Hepatocyte (in vitro differentiated cells): ENCODE measurements around the gene TRMT44. TPM values are rescaled to one million over a fixed set of nuclear protein-coding genes. Genes with fewer than 3 reads are reported as not detected.

Experiments used
- DNase-seq: peaks from one replicate; pipeline ENCODE4 v3.0.0-alpha.2; 2016; ENCODE audit warnings: low spot score
- H2AFZ ChIP-seq: fragments of 200-600 bp; sonication (generic); 2 replicates; pipeline ENCODE4 v1.6.0; 2016; ENCODE audit warnings: antibody characterized with exemption, mild to moderate bottlenecking
- H3K27ac ChIP-seq: fragments of 200-600 bp; sonication (generic); 2 replicates; pipeline ENCODE4 v1.5.1; 2016; ENCODE audit warnings: mild to moderate bottlenecking
- H3K27me3 ChIP-seq: fragments of 200-600 bp; sonication (generic); 2 replicates; pipeline ENCODE4 v1.6.1; 2016
- H3K36me3 ChIP-seq: fragments of 200-600 bp; sonication (generic); replicated peaks from 2 replicates; pipeline ENCODE4 v1.5.1; 2016; ENCODE audit warnings: low read depth; ENCODE audit not compliant: insufficient read depth
- H3K4me1 ChIP-seq: fragments of 200-600 bp; sonication (generic); 2 replicates; pipeline ENCODE4 v1.5.1; 2016; ENCODE audit warnings: mild to moderate bottlenecking, moderate library complexity; ENCODE audit not compliant: insufficient read depth
- H3K4me2 ChIP-seq: fragments of 200-600 bp; sonication (generic); 2 replicates; pipeline ENCODE4 v1.6.0; 2016
- H3K4me3 ChIP-seq: fragments of 200-600 bp; sonication (generic); 2 replicates; pipeline ENCODE4 v1.5.1; 2016; ENCODE audit warnings: mild to moderate bottlenecking
- H3K79me2 ChIP-seq: fragments of 200-600 bp; sonication (generic); 2 replicates; pipeline ENCODE4 v1.6.0; 2017; ENCODE audit warnings: mild to moderate bottlenecking
- H3K9me2 ChIP-seq: fragments of 200-600 bp; sonication (generic); replicated peaks from 2 replicates; pipeline ENCODE4 v1.6.0; 2017; ENCODE audit warnings: mild to moderate bottlenecking; ENCODE audit not compliant: insufficient read depth
- H3K9me3 ChIP-seq: fragments of 200-600 bp; sonication (generic); 2 replicates; pipeline ENCODE4 v1.5.1; 2016; ENCODE audit warnings: low read depth, mild to moderate bottlenecking
- H4K20me1 ChIP-seq: fragments of 200-600 bp; sonication (generic); 2 replicates; pipeline ENCODE4 v1.6.0; 2016; ENCODE audit warnings: mild to moderate bottlenecking; ENCODE audit not compliant: insufficient read depth, poor library complexity, severe bottlenecking
- EZH2 ChIP-seq: fragments of 200-600 bp; sonication (generic); IDR thresholded peaks from 2 replicates; pipeline ENCODE4 v1.6.1; 2016; ENCODE audit warnings: antibody characterized with exemption, mild to moderate bottlenecking, borderline replicate concordance
- EZH2phosphoT487 ChIP-seq: fragments of 200-600 bp; sonication (generic); IDR thresholded peaks from one replicate; pipeline ENCODE4 v1.6.1; 2018; ENCODE audit warnings: antibody characterized with exemption, mild to moderate bottlenecking, low read depth, moderate library complexity; ENCODE audit not compliant: unreplicated experiment, severe bottlenecking
- WGBS: methylation state at CpG from one replicate; pipeline ENCODE4 v1.1.6; 2016; ENCODE audit warnings: low lambda C conversion rate; ENCODE audit errors: missing lambda C conversion rate; 5-methylcytosine and 5-hydroxymethylcytosine counted together
- polyA plus RNA-seq: library from polyadenylated mRNA; unstranded; fragments of >200 nt; fragmentation: Nextera tagmentation; extraction: Ambion mirVana; gene quantifications from 2 replicates; pipeline ENCODE4 v1.2.1, GENCODE V29; 2016
- total RNA-seq: library from RNA; depleted of rRNA; stranded (reverse); fragments of >200 nt; gene quantifications from 2 replicates; pipeline ENCODE4 v1.2.3, GENCODE V29; 2014
- TF ChIP-seq, protein P1 (sequence below): fragments of 200-600 bp; sonication (generic); IDR thresholded peaks from 2 replicates; pipeline ENCODE4 v1.5.1; 2016; ENCODE audit warnings: antibody characterized with exemption, mild to moderate bottlenecking; ENCODE audit not compliant: poor library complexity

Gene TRMT44
- total and polyA plus RNA-seq, 2 experiments from 2014 or later, result 8.2 to 13.2 TPM

DNA sequence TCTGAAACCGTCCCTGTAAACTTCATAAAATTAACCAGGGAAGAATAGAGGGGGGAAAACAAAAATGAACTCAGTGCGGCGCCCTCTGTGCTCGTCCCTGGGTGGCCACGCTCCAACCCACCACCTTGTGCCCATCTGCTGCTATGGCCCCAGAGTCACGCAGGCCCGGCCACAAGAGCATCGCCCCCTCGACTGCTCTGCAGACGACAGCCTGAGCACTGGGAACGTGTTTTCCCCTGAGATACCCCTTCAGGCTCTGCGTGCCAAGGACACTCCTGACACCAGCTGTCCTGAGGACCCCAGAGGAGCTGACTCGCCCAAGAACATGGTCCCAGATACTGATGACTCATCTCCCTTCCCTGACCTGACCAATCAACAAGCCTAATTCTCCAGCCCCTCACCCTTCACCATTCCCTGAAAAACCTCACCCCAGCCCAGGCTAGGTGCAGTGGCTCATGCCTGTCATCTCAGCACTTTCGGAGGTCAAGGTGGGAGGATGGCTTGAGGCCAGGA is 75.5 kb downstream of the TRMT44 start:
- Histone ChIP-seq H3K4me1 (no peaks in the 10 kb centered on the region), H3K4me3 (no peak overlapping the region), H3K27ac (no peak overlapping the region), H3K9me2 (no peaks in the 10 kb centered on the region), H2AFZ (no peak overlapping the region), H3K27me3 (no peaks in the 10 kb centered on the region), H3K36me3 (no peaks in the 10 kb centered on the region), H4K20me1 (no peaks in the 10 kb centered on the region), H3K4me2 (no peak overlapping the region), H3K79me2 (no peaks in the 10 kb centered on the region), H3K9me3 (no peaks in the 10 kb centered on the region)
- DNase-seq, result no peak
- WGBS, result 89% methylated on average over 14 of the region's 14 CpGs
- TF ChIP-seq EZH2phosphoT487 (no peak), EZH2 (no peak)
- TF ChIP-seq, protein P1, sequence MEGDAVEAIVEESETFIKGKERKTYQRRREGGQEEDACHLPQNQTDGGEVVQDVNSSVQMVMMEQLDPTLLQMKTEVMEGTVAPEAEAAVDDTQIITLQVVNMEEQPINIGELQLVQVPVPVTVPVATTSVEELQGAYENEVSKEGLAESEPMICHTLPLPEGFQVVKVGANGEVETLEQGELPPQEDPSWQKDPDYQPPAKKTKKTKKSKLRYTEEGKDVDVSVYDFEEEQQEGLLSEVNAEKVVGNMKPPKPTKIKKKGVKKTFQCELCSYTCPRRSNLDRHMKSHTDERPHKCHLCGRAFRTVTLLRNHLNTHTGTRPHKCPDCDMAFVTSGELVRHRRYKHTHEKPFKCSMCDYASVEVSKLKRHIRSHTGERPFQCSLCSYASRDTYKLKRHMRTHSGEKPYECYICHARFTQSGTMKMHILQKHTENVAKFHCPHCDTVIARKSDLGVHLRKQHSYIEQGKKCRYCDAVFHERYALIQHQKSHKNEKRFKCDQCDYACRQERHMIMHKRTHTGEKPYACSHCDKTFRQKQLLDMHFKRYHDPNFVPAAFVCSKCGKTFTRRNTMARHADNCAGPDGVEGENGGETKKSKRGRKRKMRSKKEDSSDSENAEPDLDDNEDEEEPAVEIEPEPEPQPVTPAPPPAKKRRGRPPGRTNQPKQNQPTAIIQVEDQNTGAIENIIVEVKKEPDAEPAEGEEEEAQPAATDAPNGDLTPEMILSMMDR, result no peak

DNA sequence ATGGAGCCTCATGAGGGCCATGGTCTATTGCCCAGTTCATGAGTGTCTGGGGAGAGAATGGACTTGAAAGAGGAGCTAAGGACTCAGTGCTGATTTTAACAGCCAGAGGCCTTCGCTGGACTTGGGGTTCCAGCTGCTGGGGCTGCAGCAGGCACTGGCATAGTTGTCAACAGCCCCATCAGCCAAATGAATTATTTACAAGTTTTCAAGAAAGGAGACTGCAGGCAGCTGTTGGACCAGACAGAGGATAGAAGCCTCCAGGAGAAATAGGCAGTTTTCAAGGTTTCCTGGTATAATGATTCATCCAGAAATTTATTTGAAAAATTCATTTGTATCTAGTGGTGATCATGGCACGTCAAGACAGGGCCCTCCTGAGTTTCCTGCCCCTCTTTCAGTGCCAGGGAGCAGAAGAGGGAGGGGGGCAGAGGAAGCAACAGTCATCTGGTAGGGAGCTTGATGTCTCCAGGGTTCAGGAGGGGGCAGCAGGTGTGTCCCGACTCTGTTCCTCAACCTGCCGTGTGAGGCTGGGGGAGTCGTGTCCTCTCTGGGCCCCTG is 76.5 kb downstream of the TRMT44 start:
- TF ChIP-seq EZH2 (no peak), EZH2phosphoT487 (no peak)
- TF ChIP-seq, protein P1, result no peak
- 81% methylated on average over 5 of the region's 5 CpGs for WGBS
- Histone ChIP-seq H4K20me1 (no peaks in the 10 kb centered on the region), H3K27ac (no peak overlapping the region), H2AFZ (no peak overlapping the region), H3K4me1 (no peaks in the 10 kb centered on the region), H3K4me3 (no peak overlapping the region), H3K79me2 (no peaks in the 10 kb centered on the region), H3K9me2 (no peaks in the 10 kb centered on the region), H3K9me3 (no peaks in the 10 kb centered on the region), H3K36me3 (no peaks in the 10 kb centered on the region), H3K4me2 (no peak overlapping the region), H3K27me3 (no peaks in the 10 kb centered on the region)
- DNase-seq, result no peak

DNA sequence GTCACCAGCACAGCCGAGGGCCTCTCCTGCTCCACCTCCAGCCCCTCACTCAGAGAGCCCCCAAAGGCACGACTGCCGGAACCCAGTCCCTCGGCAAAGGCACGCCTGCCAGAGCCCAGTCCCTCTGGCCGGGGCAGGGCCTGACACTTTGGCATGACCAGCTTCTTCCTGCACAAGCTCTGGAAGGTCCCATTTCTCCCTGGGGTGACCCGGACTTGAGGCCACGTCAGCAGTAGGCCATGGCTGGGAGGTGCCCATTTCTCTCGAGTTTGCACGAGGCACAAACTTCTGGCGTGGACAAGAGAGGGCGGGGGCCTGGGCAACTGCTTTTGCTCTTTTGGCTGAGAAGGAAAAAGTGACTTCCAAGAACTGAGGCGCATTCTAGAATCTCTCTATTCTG is 77.4 kb downstream of the TRMT44 start:
- TF ChIP-seq, protein P1, result no peak
- no peak for TF ChIP-seq EZH2phosphoT487
- TF ChIP-seq EZH2, result no peak
- Histone ChIP-seq H3K4me1 (no peaks in the 10 kb centered on the region), H2AFZ (no peak overlapping the region), H4K20me1 (no peaks in the 10 kb centered on the region), H3K36me3 (no peaks in the 10 kb centered on the region), H3K27ac (no peak overlapping the region), H3K9me2 (no peaks in the 10 kb centered on the region), H3K4me3 (no peak overlapping the region), H3K27me3 (no peaks in the 10 kb centered on the region), H3K9me3 (no peaks in the 10 kb centered on the region), H3K79me2 (no peaks in the 10 kb centered on the region), H3K4me2 (no peak overlapping the region)
- WGBS, result 92% methylated on average over 13 of the region's 13 CpGs
- no peak for DNase-seq
